D721Med (cell line): ENCODE results near the gene ACVR1B.
A peak's percentile ranks its signal among the peaks of the same experiment; 100 is the strongest.

ENCODE experiments used
- DNase-seq: peaks from one replicate; pipeline ENCODE4 v3.0.0; 2011; ENCODE audit warnings: low spot score; ENCODE audit not compliant: insufficient read length
- FAIRE-seq: peaks from 2 replicates; lab custom pipeline; 2011; peaks lifted over from hg19 to GRCh38; lab: Jason Lieb, UNC
- CTCF ChIP-seq: IDR thresholded peaks from 2 replicates; pipeline ENCODE4 v1.5.1; 2012; ENCODE audit warnings: mild to moderate bottlenecking, control low read depth; ENCODE audit not compliant: insufficient read depth; ENCODE audit errors: missing control alignments

Gene ACVR1B

GRCh38 chr12:51992246-51992645 is 40.7 kb downstream of the ACVR1B start:
- no peak for DNase-seq
- no peak for FAIRE-seq
- no peak for TF ChIP-seq CTCF

- TF ChIP-seq CTCF = no peak
- FAIRE-seq (no peak), DNase-seq (peak; percentile 3)
Observed at GRCh38 chr12:51994539-51994820, 43.0 kb downstream of the ACVR1B start.

GRCh38 chr12:51994959-51995358 is 43.5 kb downstream of the ACVR1B start:
- FAIRE-seq (no peak), DNase-seq (no peak)
- no peak for TF ChIP-seq CTCF

GRCh38 chr12:51997136-51997535 is 45.6 kb downstream of the ACVR1B start:
- no peak for FAIRE-seq
- TF ChIP-seq CTCF = no peak
- no peak for DNase-seq

- no peak for TF ChIP-seq CTCF
- FAIRE-seq (no peak), DNase-seq (no peak)
Observed at GRCh38 chr12:52003016-52003550, 51.6 kb downstream of the ACVR1B start.

- DNase-seq (no peak), FAIRE-seq (no peak)
- TF ChIP-seq CTCF = no peak
Observed at GRCh38 chr12:52003591-52003990, 52.1 kb downstream of the ACVR1B start.

- DNase-seq = no peak
- FAIRE-seq = no peak
- TF ChIP-seq CTCF = peak; percentile 54
Observed at GRCh38 chr12:52004042-52004648, 52.6 kb downstream of the ACVR1B start.
